Heart right ventricle (tissue), 16 donors: Measurements from ENCODE around the gene ENDOV. TPM values are rescaled to one million over a fixed set of nuclear protein-coding genes. Genes with fewer than 3 reads are reported as not detected.
A peak's percentile ranks its signal among the peaks of the same experiment; 100 is the strongest.

Experiments used
- ATAC-seq, 8 donors: fragments of 200-7000 bp; cut with Tn5 transposase; one replicate each; pipeline ENCODE4 v1.9.1; 2020; ENCODE audit warnings: mild to moderate bottlenecking in 8 of 8, moderate library complexity in 8 of 8, moderate number of reproducible peaks in 1 of 8
- DNase-seq, 2 donors: peaks; one replicate each; pipeline ENCODE4 v3.0.0-alpha.2; 2020
- H3K27ac ChIP-seq, 10 donors: fragments of 200-600 bp; sonication (generic) in 2 of 10; one replicate each; pipeline versions ENCODE4 v1.5.0 to v1.8.0; 2020 to 2022; ENCODE audit warnings: mild to moderate bottlenecking in 3 of 10
- H3K27me3 ChIP-seq, 7 donors: fragments of 200-600 bp; one replicate each; pipeline ENCODE4 v1.8.0; 2021 to 2022; ENCODE audit warnings: mild to moderate bottlenecking in 2 of 7
- H3K36me3 ChIP-seq, 9 donors: fragments of 200-600 bp; sonication (generic) in 1 of 9; one replicate each; pipeline versions ENCODE4 v1.5.0 to v1.8.0; 2020 to 2022; ENCODE audit warnings: mild to moderate bottlenecking in 2 of 9
- H3K4me1 ChIP-seq, 9 donors: fragments of 200-600 bp; sonication (generic) in 1 of 9; one replicate each; pipeline versions ENCODE4 v1.5.0 to v1.8.0; 2020 to 2022; ENCODE audit warnings: mild to moderate bottlenecking in 4 of 9
- H3K4me3 ChIP-seq, 10 donors: fragments of 200-600 bp; sonication (generic) in 2 of 10; one replicate each; pipeline versions ENCODE4 v1.5.0 to v1.8.0; 2020 to 2022; ENCODE audit warnings: mild to moderate bottlenecking in 7 of 10, moderate library complexity in 2 of 10
- H3K9me3 ChIP-seq, 11 donors: fragments of 200-600 bp in 10 of 11; sonication (generic) in 2 of 11; one replicate each; pipeline versions ENCODE4 v1.5.0 to v1.8.0; 2013 to 2022; ENCODE audit warnings: mild to moderate bottlenecking in 2 of 11, control low read depth in 1 of 11, moderate library complexity in 1 of 11
- CTCF ChIP-seq, 9 donors: fragments of 200-600 bp; sonication (generic) in 2 of 9; IDR thresholded peaks; one replicate each; pipeline versions ENCODE4 v1.5.0 to v1.8.0; 2021 to 2022; ENCODE audit warnings: antibody characterized with exemption in 9 of 9, mild to moderate bottlenecking in 5 of 9, moderate library complexity in 1 of 9
- WGBS, 2 donors: extraction: QIAGEN DNeasy Blood & Tissue Kit; methylation state at CpG; one replicate each; pipeline ENCODE4 v1.1.7; 2013; ENCODE audit warnings: inconsistent platforms in 1 of 2; 5-methylcytosine and 5-hydroxymethylcytosine counted together
- intact Hi-C, 10 donors: fragments of 100-400 bp; cut with DNase I; formaldehyde crosslinking; loops; one replicate each; pipeline versions ENCODE4 v1.11.1 to v1.14.2; 2022
- polyA plus RNA-seq, 2 donors: library from polyadenylated mRNA; stranded (reverse); fragments of 200-250 nt; gene quantifications; one replicate each; pipeline ENCODE4 v1.2.3, GENCODE V29; 2013
- total RNA-seq, 10 donors: library from RNA; stranded (reverse); fragmentation: NEBNext Ultra II Directional in 3 of 10; extraction: Animal tissue kit (Norgen Biotek cat#: 25700) in 3 of 10; gene quantifications; one replicate each; pipeline versions ENCODE4 v1.2.1 to v1.2.4, GENCODE V29; 2021 to 2023
- donor health status: Arrhythmogenic right ventricular cardiomyopathy.
- donor health status: ischemic (EF 13 %, LVEDD 7.1; RV severe dilation, severe dysfunction).
- donor health status: healthy with polysubstance abuse.
- donor health status: DM: no; HTN: yes; CAD: no.
- donor health status: DM: no; HTN: no; CAD: no.
- donor health status: ischemic (EF 25% LVEDD 6.9; RV normal size, moderate dysfunction).
- donor health status: ischemic (EF 25% LVEDD 5.7; RV mildly dilated, moderate dysfunction).
- donor health status: healthy.
- donor health status: DM: yes; HTN: yes; CAD: no.
- donor health status: Ischemic cardiomyopathy.
- donor health status: ischemic (EF 35%, LVEDD 5.7; RV mildly dilated, moderate dysfunction).
- donor health status: nonischemic (EF 11% LVEDD 7.7; RV severe dilation, severe dysfunction).
- donor health status: DM: yes; HTN: yes; CAD: no.
- donor health status: PGD.
- donor health status: ischemic (EF 29% LVEDD 5.4; RV normal size, mild dysfunction).
- donor health status: nonischemic (EF 23%, LVEDD 6.1; RV moderate dilation, normal function).

Gene ENDOV
- total and polyA plus RNA-seq, 12 donors = 7.7 to 19.9 (median 12.6) TPM

GRCh38 chr17:80474231-80474960 is 59.4 kb downstream of the ENDOV start:
- no peaks in the 10 kb centered on the region for H3K36me3 ChIP-seq
- H3K4me1 ChIP-seq = peaks cover 7 to 44% (median 34%) of the 10 kb centered on the region in 9 donors
- H3K4me3 ChIP-seq = no peak overlapping the region
- H3K27ac ChIP-seq = no peak overlapping the region
- no peaks in the 10 kb centered on the region for H3K9me3 ChIP-seq
- peak in 1 of 9 donors; percentile 12 for TF ChIP-seq CTCF (IDR thresholded peaks at IDR 0.05)
- DNase-seq = no peak
- intact Hi-C loops = no loop called here
- WGBS, 2 donors = 15% methylated on average over 16 of the region's 16 CpGs
- H3K27me3 ChIP-seq = peaks cover 48 to 100% (median 97%) of the 10 kb centered on the region in 7 donors
- no peak for ATAC-seq

GRCh38 chr17:80474961-80475909 is 60.3 kb downstream of the ENDOV start:
- Histone ChIP-seq H3K4me3 (peak overlapping the region in 5 of 10 donors; percentile 14 to 46 (median 26)), H3K27ac (no peak overlapping the region), H3K27me3 (peaks cover 48 to 100% (median 97%) of the 10 kb centered on the region in 7 donors), H3K36me3 (no peaks in the 10 kb centered on the region), H3K4me1 (peaks cover 7 to 44% (median 34%) of the 10 kb centered on the region in 9 donors), H3K9me3 (no peaks in the 10 kb centered on the region)
- WGBS, 2 donors = 3 to 4% methylated on average over 55 of the region's 55 CpGs
- TF ChIP-seq CTCF (IDR thresholded peaks at IDR 0.05) = no peak
- no peak for ATAC-seq
- DNase-seq = no peak
- intact Hi-C loops = no loop called here

GRCh38 chr17:80475910-80476876 is 61.2 kb downstream of the ENDOV start, which contains the start of gene NPTX1:
TSS of gene NPTX1 (minus strand) at chr17:80476607. CDS start at chr17:80476446, 161 bp downstream.
- peak in 2 of 8 donors; percentile 20 to 35 for ATAC-seq
- peak within 1 kb of the TSS; percentile 14 to 46 (median 30) for H3K4me3 ChIP-seq
- WGBS, 2 donors = 1% methylated on average over 104 to 136 of the region's 136 CpGs
- no peaks in the 10 kb centered on the region for H3K36me3 ChIP-seq
- intact Hi-C loops = no loop called here
- H3K27ac ChIP-seq = no peak within 1 kb of the TSS
- peaks cover 48 to 100% (median 98%) of the 10 kb centered on the region in 7 donors for H3K27me3 ChIP-seq
- peaks cover 7 to 44% (median 34%) of the 10 kb centered on the region in 9 donors for H3K4me1 ChIP-seq
- DNase-seq = no peak
- no peaks in the 10 kb centered on the region for H3K9me3 ChIP-seq
- no peak for TF ChIP-seq CTCF (IDR thresholded peaks at IDR 0.05)
